ENCODE data around the gene DIPK1A. TPM values are rescaled to one million over a fixed set of nuclear protein-coding genes. Genes with fewer than 3 reads are reported as not detected.

Gene DIPK1A
- polyA plus RNA-seq, 1 donor, result 15.9 TPM

- H3K36me3 ChIP-seq (ENCODE audit: control insufficient read depth, insufficient read depth, low read length), result peaks cover 2% of the 10 kb centered on the region
- no peak overlapping the region for H3K4me3 ChIP-seq (ENCODE audit: low read length)
- 54% methylated on average over 3 of the region's 4 CpGs for WGBS (ENCODE audit: insufficient coverage, low lambda C conversion rate)
- no peaks in the 10 kb centered on the region for H3K4me1 ChIP-seq (ENCODE audit: control insufficient read depth, insufficient read depth, low read length)
- H3K9me3 ChIP-seq (ENCODE audit: control insufficient read depth, low read depth, low read length), result peaks cover under 1% of the 10 kb centered on the region
- DNase-seq, result no peak
- H3K27ac ChIP-seq (ENCODE audit: low read length), result no peak overlapping the region
- no peaks in the 10 kb centered on the region for H3K27me3 ChIP-seq (ENCODE audit: control insufficient read depth, insufficient read depth, low read length)
Measured at GRCh38 chr1:92877081-92877711, 84.1 kb downstream of the DIPK1A start.

GRCh38 chr1:92876351-92876750, 84.9 kb downstream of the DIPK1A start:
- Histone ChIP-seq H3K27me3 (ENCODE audit: control insufficient read depth, insufficient read depth, low read length) (no peaks in the 10 kb centered on the region), H3K36me3 (ENCODE audit: control insufficient read depth, insufficient read depth, low read length) (peaks cover 2% of the 10 kb centered on the region), H3K27ac (ENCODE audit: low read length) (no peak overlapping the region), H3K9me3 (ENCODE audit: control insufficient read depth, low read depth, low read length) (peaks cover 4% of the 10 kb centered on the region), H3K4me1 (ENCODE audit: control insufficient read depth, insufficient read depth, low read length) (no peaks in the 10 kb centered on the region), H3K4me3 (ENCODE audit: low read length) (no peak overlapping the region)
- WGBS (ENCODE audit: insufficient coverage, low lambda C conversion rate), result 94% methylated on average over 3 of the region's 4 CpGs
- no peak for DNase-seq

- Histone ChIP-seq H3K36me3 (ENCODE audit: control insufficient read depth, insufficient read depth, low read length) (peaks cover 2% of the 10 kb centered on the region), H3K27ac (ENCODE audit: low read length) (no peak overlapping the region), H3K4me3 (ENCODE audit: low read length) (no peak overlapping the region), H3K4me1 (ENCODE audit: control insufficient read depth, insufficient read depth, low read length) (no peaks in the 10 kb centered on the region), H3K9me3 (ENCODE audit: control insufficient read depth, low read depth, low read length) (peaks cover 4% of the 10 kb centered on the region), H3K27me3 (ENCODE audit: control insufficient read depth, insufficient read depth, low read length) (no peaks in the 10 kb centered on the region)
- 59% methylated on average over 2 of the region's 2 CpGs for WGBS (ENCODE audit: insufficient coverage, low lambda C conversion rate)
- DNase-seq, result no peak
Measured at GRCh38 chr1:92874987-92875386, 86.3 kb downstream of the DIPK1A start.

GRCh38 chr1:92872719-92873118, 88.5 kb downstream of the DIPK1A start:
- Histone ChIP-seq H3K9me3 (ENCODE audit: control insufficient read depth, low read depth, low read length) (peaks cover 4% of the 10 kb centered on the region), H3K4me1 (ENCODE audit: control insufficient read depth, insufficient read depth, low read length) (no peaks in the 10 kb centered on the region), H3K4me3 (ENCODE audit: low read length) (no peak overlapping the region), H3K36me3 (ENCODE audit: control insufficient read depth, insufficient read depth, low read length) (peaks cover 2% of the 10 kb centered on the region), H3K27ac (ENCODE audit: low read length) (no peak overlapping the region), H3K27me3 (ENCODE audit: control insufficient read depth, insufficient read depth, low read length) (no peaks in the 10 kb centered on the region)
- no CpG with 5 or more reads among the region's 2 CpGs for WGBS (ENCODE audit: insufficient coverage, low lambda C conversion rate)
- no peak for DNase-seq

DNA sequence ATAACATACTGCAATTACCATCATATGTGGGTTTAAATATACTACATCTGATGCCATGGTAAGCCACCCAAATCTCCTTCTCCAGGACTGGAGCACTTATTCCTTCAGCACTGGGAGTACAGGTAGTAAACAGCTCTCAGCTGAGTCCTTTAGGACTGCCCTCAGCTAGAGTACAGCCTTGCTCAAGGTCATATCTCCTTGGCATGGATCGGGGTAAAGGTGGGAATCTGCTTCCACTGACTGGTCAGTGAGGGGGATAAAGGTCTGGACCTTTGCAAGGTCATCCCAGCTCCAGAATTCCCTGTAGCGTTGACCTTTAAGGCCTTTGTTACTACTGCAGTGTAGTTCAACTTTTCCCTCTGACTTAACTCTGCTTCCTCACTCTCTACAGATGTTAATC, 90.7 kb downstream of the DIPK1A start:
- no peak for DNase-seq
- WGBS (ENCODE audit: insufficient coverage, low lambda C conversion rate), result no CpG with 5 or more reads among the region's 2 CpGs
- Histone ChIP-seq H3K4me1 (ENCODE audit: control insufficient read depth, insufficient read depth, low read length) (no peaks in the 10 kb centered on the region), H3K9me3 (ENCODE audit: control insufficient read depth, low read depth, low read length) (peaks cover 4% of the 10 kb centered on the region), H3K27ac (ENCODE audit: low read length) (no peak overlapping the region), H3K36me3 (ENCODE audit: control insufficient read depth, insufficient read depth, low read length) (peaks cover 2% of the 10 kb centered on the region), H3K4me3 (ENCODE audit: low read length) (no peak overlapping the region), H3K27me3 (ENCODE audit: control insufficient read depth, insufficient read depth, low read length) (no peaks in the 10 kb centered on the region)

GRCh38 chr1:92864131-92864530, 97.1 kb downstream of the DIPK1A start:
- no peak overlapping the region for H3K4me3 ChIP-seq (ENCODE audit: low read length)
- H3K27ac ChIP-seq (ENCODE audit: low read length), result no peak overlapping the region
- H3K36me3 ChIP-seq (ENCODE audit: control insufficient read depth, insufficient read depth, low read length), result no peaks in the 10 kb centered on the region
- no peaks in the 10 kb centered on the region for H3K9me3 ChIP-seq (ENCODE audit: control insufficient read depth, low read depth, low read length)
- H3K27me3 ChIP-seq (ENCODE audit: control insufficient read depth, insufficient read depth, low read length), result no peaks in the 10 kb centered on the region
- no peak for DNase-seq
- H3K4me1 ChIP-seq (ENCODE audit: control insufficient read depth, insufficient read depth, low read length), result no peaks in the 10 kb centered on the region

DNA sequence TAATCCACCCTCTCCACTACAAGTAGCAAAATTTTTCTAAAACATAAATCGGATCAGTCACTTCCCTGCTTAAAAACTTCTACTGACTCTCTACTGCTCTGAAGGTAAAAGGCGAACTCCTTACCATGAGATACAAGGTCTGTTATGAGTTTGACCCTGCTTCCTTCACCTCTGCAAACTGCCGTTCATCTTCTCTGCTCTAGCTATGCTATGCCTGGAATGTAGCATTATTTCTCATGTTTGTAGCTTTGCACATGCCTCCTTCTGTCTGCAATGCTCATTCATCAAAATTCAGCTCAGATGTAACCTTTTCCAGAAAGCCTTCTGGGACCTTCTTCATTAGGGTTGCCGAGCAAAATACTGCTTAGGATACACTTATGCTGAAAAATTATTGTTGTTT, 98.7 kb downstream of the DIPK1A start:
- Histone ChIP-seq H3K4me1 (ENCODE audit: control insufficient read depth, insufficient read depth, low read length) (peaks cover 2% of the 10 kb centered on the region), H3K27ac (ENCODE audit: low read length) (no peak overlapping the region), H3K36me3 (ENCODE audit: control insufficient read depth, insufficient read depth, low read length) (no peaks in the 10 kb centered on the region), H3K4me3 (ENCODE audit: low read length) (no peak overlapping the region), H3K9me3 (ENCODE audit: control insufficient read depth, low read depth, low read length) (no peaks in the 10 kb centered on the region), H3K27me3 (ENCODE audit: control insufficient read depth, insufficient read depth, low read length) (no peaks in the 10 kb centered on the region)
- 70% methylated on average over 2 of the region's 4 CpGs for WGBS (ENCODE audit: insufficient coverage, low lambda C conversion rate)
- no peak for DNase-seq

DNA sequence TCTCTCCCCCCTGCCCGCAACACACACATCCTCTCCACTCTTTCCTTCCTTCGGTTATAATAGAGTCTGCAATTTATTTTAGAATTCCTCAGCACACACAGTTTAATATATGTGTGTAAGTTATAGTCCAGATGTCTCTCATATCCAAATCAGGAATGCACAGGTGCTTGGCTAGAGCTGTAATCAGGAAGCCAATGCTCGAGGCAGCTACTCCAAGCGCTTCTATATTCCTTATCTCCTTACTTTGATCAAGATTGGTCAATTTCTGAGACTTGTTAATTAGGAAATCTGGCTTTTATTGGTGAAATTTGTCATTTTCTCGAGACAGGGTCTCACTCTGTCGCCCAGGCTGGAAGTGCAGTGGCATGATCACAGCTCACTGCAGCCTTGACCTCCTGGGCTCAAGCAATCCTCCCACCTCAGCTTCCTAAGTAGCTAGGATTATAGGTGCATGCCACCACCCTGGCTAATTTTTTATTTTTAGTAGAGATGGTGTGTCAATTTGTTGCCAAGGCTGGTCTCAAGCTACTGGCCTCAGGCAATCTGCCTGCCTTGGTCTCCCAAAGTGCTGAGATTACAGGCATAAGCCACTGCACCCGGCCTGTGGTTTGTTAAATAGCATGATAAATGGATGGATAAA, 101.7 kb downstream of the DIPK1A start:
- Histone ChIP-seq H3K4me1 (ENCODE audit: control insufficient read depth, insufficient read depth, low read length) (peaks cover 6% of the 10 kb centered on the region), H3K27me3 (ENCODE audit: control insufficient read depth, insufficient read depth, low read length) (no peaks in the 10 kb centered on the region), H3K27ac (ENCODE audit: low read length) (no peak overlapping the region), H3K4me3 (ENCODE audit: low read length) (no peak overlapping the region), H3K36me3 (ENCODE audit: control insufficient read depth, insufficient read depth, low read length) (no peaks in the 10 kb centered on the region), H3K9me3 (ENCODE audit: control insufficient read depth, low read depth, low read length) (no peaks in the 10 kb centered on the region)
- no peak for DNase-seq
- WGBS (ENCODE audit: insufficient coverage, low lambda C conversion rate), result 77% methylated on average over 2 of the region's 7 CpGs

- H3K4me3 ChIP-seq (ENCODE audit: low read length), result no peak overlapping the region
- DNase-seq, result peak; percentile 66 to 72
- no peaks in the 10 kb centered on the region for H3K27me3 ChIP-seq (ENCODE audit: control insufficient read depth, insufficient read depth, low read length)
- H3K4me1 ChIP-seq (ENCODE audit: control insufficient read depth, insufficient read depth, low read length), result peaks cover 14% of the 10 kb centered on the region
- no peaks in the 10 kb centered on the region for H3K36me3 ChIP-seq (ENCODE audit: control insufficient read depth, insufficient read depth, low read length)
- H3K9me3 ChIP-seq (ENCODE audit: control insufficient read depth, low read depth, low read length), result no peaks in the 10 kb centered on the region
- 74% methylated on average over 7 of the region's 13 CpGs for WGBS (ENCODE audit: insufficient coverage, low lambda C conversion rate)
- no peak overlapping the region for H3K27ac ChIP-seq (ENCODE audit: low read length)
Measured at GRCh38 chr1:92858564-92859399, 102.5 kb downstream of the DIPK1A start.

- peak overlapping the region; percentile 36 for H3K27ac ChIP-seq (ENCODE audit: low read length)
- WGBS (ENCODE audit: insufficient coverage, low lambda C conversion rate), result 20% methylated on average over 1 of the region's 5 CpGs
- DNase-seq, result peak; percentile 68 to 88
- H3K4me1 ChIP-seq (ENCODE audit: control insufficient read depth, insufficient read depth, low read length), result peaks cover 15% of the 10 kb centered on the region
- no peaks in the 10 kb centered on the region for H3K9me3 ChIP-seq (ENCODE audit: control insufficient read depth, low read depth, low read length)
- no peaks in the 10 kb centered on the region for H3K27me3 ChIP-seq (ENCODE audit: control insufficient read depth, insufficient read depth, low read length)
- no peak overlapping the region for H3K4me3 ChIP-seq (ENCODE audit: low read length)
- no peaks in the 10 kb centered on the region for H3K36me3 ChIP-seq (ENCODE audit: control insufficient read depth, insufficient read depth, low read length)
Measured at GRCh38 chr1:92857817-92858216, 103.4 kb downstream of the DIPK1A start.

All from large intestine (tissue), 3 donors.